T1000 (cell line): ENCODE results near the gene SUCLG2.

Source experiments
- DNase-seq: peaks from one replicate; lab custom pipeline; 2025; ENCODE audit warnings: mixed read lengths; lab: John Stamatoyannopoulos, UW

Gene SUCLG2

GRCh38 chr3:67458896-67459530, 195.4 kb downstream of the SUCLG2 start:
- no peak for DNase-seq

DNA sequence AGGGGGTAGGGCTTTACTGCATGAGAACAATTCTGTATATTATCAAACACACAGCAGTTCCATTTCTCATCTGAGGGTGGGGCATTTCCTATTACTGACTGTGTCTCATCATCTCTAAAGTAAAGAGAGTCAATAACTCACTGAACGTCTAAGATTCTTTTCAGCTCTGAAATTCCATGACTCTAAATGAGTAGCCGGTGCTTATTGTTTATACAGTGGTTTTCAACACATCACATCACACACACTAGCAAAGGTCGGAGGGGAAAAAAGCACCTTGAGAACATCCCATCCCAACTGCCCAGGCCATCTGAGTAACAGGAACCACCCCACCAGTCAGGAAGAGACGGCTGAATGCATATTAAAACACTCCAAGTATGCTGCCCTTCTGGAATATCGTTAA, 196.0 kb downstream of the SUCLG2 start:
- DNase-seq: no peak

DNA sequence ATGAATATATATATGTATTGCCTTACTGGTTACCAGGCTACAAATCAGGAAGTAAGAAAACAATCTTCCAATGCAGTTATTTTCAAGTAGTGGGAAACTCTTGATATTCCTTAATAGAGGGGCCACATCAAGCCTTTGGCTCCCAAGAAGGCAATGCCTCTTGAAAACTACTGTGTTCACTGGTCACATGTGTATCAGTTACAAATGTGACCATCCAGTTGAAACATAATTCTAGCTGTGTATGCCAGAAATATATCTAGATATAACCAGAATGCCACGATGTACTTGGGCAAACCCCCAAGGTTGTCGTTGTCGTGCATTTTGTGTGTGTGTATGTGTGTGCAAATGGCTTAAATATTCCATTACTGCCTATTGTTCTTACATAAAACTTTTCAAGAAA, 200.8 kb downstream of the SUCLG2 start:
- DNase-seq: no peak

- DNase-seq: no peak
Observed at GRCh38 chr3:67450153-67450552, 204.3 kb downstream of the SUCLG2 start.

DNA sequence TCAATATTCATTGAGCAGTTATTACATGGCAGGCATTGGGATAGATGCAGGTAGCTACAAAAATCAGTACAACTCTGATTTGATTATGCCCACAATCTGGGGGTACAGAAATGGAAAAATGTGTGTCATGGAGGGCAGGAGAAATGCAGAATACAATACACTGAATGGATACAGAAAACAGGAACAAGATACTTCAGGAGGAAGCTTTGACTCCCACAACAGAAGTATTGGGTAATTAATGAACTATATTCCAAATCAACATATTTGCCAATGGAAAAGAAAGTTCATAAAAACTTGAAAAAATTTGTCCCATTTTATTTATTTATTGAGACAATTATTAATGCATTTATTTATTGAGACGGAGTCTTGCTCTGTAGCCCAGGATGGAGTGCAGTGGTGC, 207.0 kb downstream of the SUCLG2 start:
- DNase-seq: no peak

DNA sequence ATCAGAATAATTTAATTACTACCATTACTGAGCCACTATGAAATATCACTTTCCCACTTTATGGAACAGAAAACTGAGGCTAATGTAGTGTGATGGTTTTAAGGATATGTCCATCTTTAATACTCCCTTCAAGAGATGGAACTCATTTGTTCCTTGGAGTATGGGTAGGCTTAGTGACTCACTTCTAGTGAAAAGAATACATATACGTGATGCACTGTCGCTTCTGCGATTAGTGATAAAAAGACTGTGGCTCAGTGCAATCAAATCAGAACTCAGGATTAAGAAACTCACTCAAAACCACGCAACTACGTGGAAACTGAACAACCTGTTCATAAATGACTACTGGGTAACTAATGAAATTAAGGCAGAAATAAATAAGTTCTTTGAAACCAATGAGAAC, 216.6 kb downstream of the SUCLG2 start:
- DNase-seq: no peak

DNA sequence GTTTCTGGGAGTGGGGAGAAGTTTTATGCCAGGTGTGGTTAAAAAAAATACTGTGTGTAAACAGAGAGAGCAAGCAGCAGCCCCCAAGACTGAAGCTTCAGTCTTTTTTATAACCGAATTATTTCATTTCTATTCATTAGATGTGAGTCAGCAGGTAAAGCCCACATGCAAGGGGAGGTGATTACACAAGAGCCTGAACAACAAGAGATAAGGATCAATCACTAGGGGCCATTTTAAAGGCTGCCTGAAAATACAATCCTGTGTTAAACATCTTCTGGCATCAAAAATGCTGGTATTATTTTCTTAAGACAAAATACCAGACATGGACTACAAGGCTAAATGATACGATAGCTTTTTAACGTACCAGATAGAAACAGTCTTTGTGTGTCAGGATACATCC, 217.3 kb downstream of the SUCLG2 start:
- peak; percentile 2 for DNase-seq

DNA sequence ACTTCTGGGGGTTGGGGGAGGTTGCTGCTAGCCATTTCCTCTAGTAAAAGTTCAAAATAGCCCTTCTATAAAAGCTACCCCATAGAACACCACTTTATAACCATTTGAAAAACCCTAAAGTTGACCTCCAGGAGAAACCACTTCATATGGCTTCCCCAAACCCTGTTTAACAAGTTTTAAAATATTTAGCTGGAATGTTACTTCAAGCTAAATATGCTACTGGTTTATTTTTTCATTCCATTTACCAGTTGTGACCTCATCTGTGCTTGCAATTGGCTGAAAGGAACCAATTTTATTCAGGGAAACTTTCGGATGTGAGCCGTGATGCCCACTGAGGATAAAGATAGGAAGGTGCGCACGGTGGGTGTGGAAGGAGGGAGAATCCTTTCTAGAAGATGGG, 221.3 kb downstream of the SUCLG2 start:
- no peak for DNase-seq

- DNase-seq: no peak
Observed at GRCh38 chr3:67431887-67432286, 222.5 kb downstream of the SUCLG2 start.

DNA sequence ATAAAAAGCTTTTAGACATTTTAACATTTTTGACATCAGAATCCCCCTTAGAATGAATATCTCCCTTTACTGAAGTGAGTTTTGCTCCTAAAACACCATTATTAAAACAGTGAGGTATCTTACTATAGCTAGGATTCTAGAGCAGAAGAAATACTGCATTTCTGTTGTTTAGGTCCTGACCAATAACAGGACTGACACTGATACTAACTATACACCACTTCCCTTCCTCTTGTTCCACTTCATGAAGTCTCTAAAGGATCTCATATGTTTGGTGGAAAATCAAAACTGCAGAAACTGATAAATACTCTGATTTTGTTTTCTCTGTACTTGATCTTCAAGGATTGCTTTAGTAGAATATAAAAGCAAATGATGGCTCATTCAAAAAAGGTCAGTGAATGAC, 230.7 kb downstream of the SUCLG2 start:
- DNase-seq: no peak

DNA sequence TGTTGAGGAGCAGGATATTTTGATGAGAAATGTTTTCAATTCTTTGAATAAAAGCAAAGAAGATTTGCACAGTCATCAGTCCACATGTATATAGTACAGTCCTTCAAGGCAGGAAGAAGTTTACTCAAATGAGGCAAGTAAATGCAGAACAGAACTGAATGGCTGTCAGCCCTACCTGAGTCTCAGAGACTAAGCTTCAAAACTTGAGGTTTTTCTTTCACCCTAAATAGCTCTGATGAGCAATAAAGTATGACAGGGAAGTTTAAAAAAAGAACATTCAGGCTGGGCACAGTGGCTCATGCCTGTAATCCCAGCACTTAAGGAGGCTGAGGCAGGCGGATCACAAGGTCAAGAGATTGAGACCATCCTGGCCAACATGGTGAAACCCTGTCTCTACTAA, 232.5 kb downstream of the SUCLG2 start:
- no peak for DNase-seq

DNA sequence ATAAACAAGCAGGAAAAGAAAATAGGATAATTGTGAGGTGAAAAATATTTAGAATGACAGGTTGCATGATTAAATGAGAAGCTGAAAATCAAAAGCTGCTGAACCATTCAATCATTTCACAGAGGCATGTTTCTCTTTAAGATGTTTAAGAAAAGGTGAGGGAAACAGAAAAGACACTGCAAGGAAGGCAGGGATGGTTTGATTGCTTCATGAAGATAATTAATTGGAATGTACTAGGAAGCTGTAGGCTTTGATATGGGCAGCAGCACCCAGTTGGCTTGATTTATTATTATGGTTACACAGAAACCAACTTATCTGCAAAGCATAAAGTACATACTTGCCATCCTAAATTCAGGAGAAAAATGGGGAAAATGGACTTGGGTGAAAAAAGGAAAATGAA, 234.6 kb downstream of the SUCLG2 start:
- DNase-seq: no peak

DNA sequence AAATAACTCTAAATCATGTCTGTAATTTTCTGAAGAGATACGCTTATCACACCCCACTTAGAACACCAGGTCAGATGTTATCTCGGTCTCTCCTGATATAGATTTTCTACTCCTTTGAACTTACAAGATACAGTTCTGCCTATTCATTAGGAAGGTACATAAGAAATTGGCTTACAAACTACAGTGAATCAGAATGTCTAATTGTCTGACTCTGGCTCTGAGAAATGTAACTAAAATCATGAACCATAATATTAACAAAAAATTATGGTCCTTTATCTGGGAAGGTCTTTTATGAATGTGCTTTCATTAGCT, 235.2 kb downstream of the SUCLG2 start:
- DNase-seq: no peak

GRCh38 chr3:67418426-67419217, 235.8 kb downstream of the SUCLG2 start:
- DNase-seq: no peak

DNA sequence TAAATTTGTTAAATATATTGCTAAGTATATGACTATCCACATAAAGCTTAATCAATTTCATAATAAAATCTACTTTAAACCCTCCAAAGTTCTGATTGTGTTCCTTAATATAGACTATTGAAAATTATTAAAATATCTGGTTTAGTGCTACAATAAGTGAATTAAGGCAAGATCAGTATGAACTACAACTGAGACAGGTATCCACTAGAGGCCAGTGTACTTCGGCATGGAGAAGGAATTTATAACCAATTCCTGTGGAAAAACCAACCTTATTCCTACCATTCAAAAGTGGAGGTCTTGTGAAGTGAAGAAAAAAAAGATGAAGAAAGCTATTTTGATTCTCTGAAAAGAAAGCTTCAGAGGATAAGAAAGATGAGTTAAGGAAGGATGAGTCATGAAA, 237.7 kb downstream of the SUCLG2 start:
- no peak for DNase-seq

- DNase-seq: no peak
Observed at GRCh38 chr3:67415511-67415910, 238.9 kb downstream of the SUCLG2 start.

GRCh38 chr3:67414740-67415139, 239.7 kb downstream of the SUCLG2 start:
- DNase-seq: no peak

- DNase-seq: no peak
Observed at GRCh38 chr3:67405193-67405592, 249.2 kb downstream of the SUCLG2 start.

- DNase-seq: no peak
Observed at GRCh38 chr3:67402873-67403272, 251.5 kb downstream of the SUCLG2 start.

- DNase-seq: no peak
Observed at GRCh38 chr3:67401921-67402320, 252.5 kb downstream of the SUCLG2 start.

DNA sequence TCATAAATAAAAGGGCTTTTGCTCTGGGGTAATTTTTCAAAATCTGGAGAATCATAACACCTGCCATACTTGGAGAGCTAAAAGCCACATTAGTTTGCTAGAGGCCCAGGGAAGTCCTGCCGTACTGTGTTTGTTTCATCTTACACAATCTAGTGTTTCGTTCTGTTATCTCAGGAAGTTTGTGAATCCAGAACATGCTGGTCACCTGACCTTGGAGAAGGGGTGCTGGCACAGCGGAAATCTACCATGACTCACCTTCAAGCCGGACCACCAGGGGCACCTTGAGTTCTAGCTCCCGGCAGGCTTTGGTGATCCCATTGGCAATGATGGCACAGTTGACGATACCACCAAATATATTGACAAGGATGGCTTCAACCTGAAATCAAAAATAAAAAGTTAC, 253.9 kb downstream of the SUCLG2 start:
- no peak for DNase-seq

- DNase-seq: no peak
Observed at GRCh38 chr3:67389176-67389575, 265.2 kb downstream of the SUCLG2 start.

DNA sequence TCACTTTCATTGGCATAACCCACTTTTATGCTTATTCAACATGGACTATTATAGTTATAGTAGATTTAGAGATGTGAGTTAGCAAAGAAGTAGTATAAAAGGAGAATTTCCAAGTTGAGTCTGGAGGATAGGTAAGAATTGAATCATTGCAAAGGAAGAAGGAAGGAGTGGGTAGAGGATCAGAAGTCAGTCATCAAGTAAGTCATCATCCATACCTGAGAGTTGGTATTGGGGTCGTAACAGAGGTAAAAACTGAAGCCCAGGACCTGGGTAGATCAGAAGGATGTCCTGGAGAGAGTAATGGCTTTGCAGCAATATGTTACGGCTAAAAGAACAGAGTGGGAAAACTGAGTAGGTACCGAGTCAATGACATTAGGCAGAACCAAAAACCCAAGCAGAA, 265.7 kb downstream of the SUCLG2 start:
- DNase-seq: no peak

DNA sequence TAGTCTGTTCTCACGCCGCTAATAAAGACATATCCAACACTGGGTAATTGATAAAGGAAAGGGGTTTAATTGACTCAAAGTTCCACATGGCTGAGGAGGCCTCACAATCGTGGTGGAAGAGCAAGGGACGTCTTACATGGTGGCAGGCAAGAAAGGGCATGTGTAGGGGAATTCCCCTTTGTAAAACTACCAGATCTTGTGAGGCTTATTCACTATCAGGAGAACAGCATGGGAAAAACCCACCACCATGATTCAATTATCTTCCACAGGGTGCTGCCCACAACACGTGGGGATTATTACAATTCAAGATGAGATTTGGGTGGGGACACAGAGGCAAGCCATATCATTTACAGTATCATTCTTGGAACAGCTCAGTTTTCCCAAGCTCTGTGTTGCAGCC, 268.0 kb downstream of the SUCLG2 start:
- DNase-seq: no peak
